ENCODE measurements around the gene ZFP36L2. TPM values are rescaled to one million over a fixed set of nuclear protein-coding genes. Genes with fewer than 3 reads are reported as not detected.

Gene ZFP36L2
- total and polyA plus RNA-seq, 10 donors: 72.4 to 223 (median 119) TPM

- peaks cover 0 to 95% (median 42%) of the 10 kb centered on the region in 6 donors for H3K4me1 ChIP-seq
- 66 to 79% (median 74%) methylated on average over 11 of the region's 11 CpGs for WGBS, 5 donors
- intact Hi-C loops (cut with DNase I; ENCODE audit: low total_unique reads): no loop called here
- no peaks in the 10 kb centered on the region for H3K27me3 ChIP-seq (replicated peaks in 1 of 7)
- no peaks in the 10 kb centered on the region for H3K36me3 ChIP-seq
- peak overlapping the region in 7 of 8 donors; percentile 51 to 91 (median 70) for H3K27ac ChIP-seq
- peak overlapping the region in 1 of 8 donors; percentile 28 for H3K4me3 ChIP-seq
- no peak for DNase-seq
- TF ChIP-seq POLR2A (IDR thresholded peaks at IDR 0.05) (no peak), POLR2AphosphoS5 (IDR thresholded peaks at IDR 0.05) (peak in 1 of 3 donors; percentile 23), CTCF (IDR thresholded peaks at IDR 0.05 in 8 of 11, conservative IDR thresholded peaks at IDR 0.05 in 3 of 11) (no peak)
- H3K9me3 ChIP-seq: no peaks in the 10 kb centered on the region
Measured at GRCh38 chr2:43212216-43212835, 14.1 kb downstream of the ZFP36L2 start.

- Histone ChIP-seq H3K4me3 (no peak overlapping the region), H3K27me3 (replicated peaks in 1 of 7) (no peaks in the 10 kb centered on the region), H3K27ac (peak overlapping the region in 7 of 8 donors; percentile 1 to 91 (median 44)), H3K4me1 (peaks cover 0 to 83% (median 39%) of the 10 kb centered on the region in 6 donors), H3K36me3 (no peaks in the 10 kb centered on the region), H3K9me3 (no peaks in the 10 kb centered on the region)
- no peak for DNase-seq
- peak in 2 of 3 donors; percentile 38 to 62 for TF ChIP-seq POLR2AphosphoS5 (IDR thresholded peaks at IDR 0.05)
- no peak for TF ChIP-seq POLR2A (IDR thresholded peaks at IDR 0.05)
- intact Hi-C loops (cut with DNase I; ENCODE audit: low total_unique reads): no loop called here
- WGBS, 5 donors: 47 to 63% (median 53%) methylated on average over 23 of the region's 23 CpGs
Measured at GRCh38 chr2:43210467-43211303, 15.7 kb downstream of the ZFP36L2 start.

GRCh38 chr2:43210125-43210466, 16.3 kb downstream of the ZFP36L2 start:
- Histone ChIP-seq H3K4me3 (no peak overlapping the region), H3K4me1 (peaks cover 0 to 78% (median 37%) of the 10 kb centered on the region in 6 donors), H3K9me3 (no peaks in the 10 kb centered on the region), H3K27ac (peak overlapping the region in 5 of 8 donors; percentile 1 to 91 (median 69)), H3K27me3 (replicated peaks in 1 of 7) (no peaks in the 10 kb centered on the region), H3K36me3 (no peaks in the 10 kb centered on the region)
- intact Hi-C loops (cut with DNase I; ENCODE audit: low total_unique reads): no loop called here
- WGBS, 5 donors: 62 to 76% (median 73%) methylated on average over 6 of the region's 6 CpGs
- no peak for DNase-seq
- no peak for TF ChIP-seq POLR2AphosphoS5 (IDR thresholded peaks at IDR 0.05)
- no peak for TF ChIP-seq POLR2A (IDR thresholded peaks at IDR 0.05)
- no peak for TF ChIP-seq CTCF (IDR thresholded peaks at IDR 0.05 in 8 of 11, conservative IDR thresholded peaks at IDR 0.05 in 3 of 11)

- intact Hi-C loops (cut with DNase I; ENCODE audit: low total_unique reads): no loop called here
- 71 to 87% (median 83%) methylated on average over 5 of the region's 5 CpGs for WGBS, 5 donors
- Histone ChIP-seq H3K36me3 (no peaks in the 10 kb centered on the region), H3K4me1 (peaks cover 0 to 69% (median 33%) of the 10 kb centered on the region in 6 donors), H3K27ac (peak overlapping the region in 1 of 8 donors; percentile 91), H3K27me3 (replicated peaks in 1 of 7) (no peaks in the 10 kb centered on the region), H3K4me3 (no peak overlapping the region), H3K9me3 (no peaks in the 10 kb centered on the region)
- no peak for TF ChIP-seq POLR2A (IDR thresholded peaks at IDR 0.05)
- no peak for TF ChIP-seq CTCF (IDR thresholded peaks at IDR 0.05 in 8 of 11, conservative IDR thresholded peaks at IDR 0.05 in 3 of 11)
- no peak for DNase-seq
Measured at GRCh38 chr2:43209204-43209717, 17.1 kb downstream of the ZFP36L2 start.

All from spleen (tissue), 11 donors.